ENCODE data around the gene ATP11A.

GRCh38 chr13:112923962-112924361 lies 234.1 kb downstream of the ATP11A start:
- TF ChIP-seq CTCF (IDR thresholded peaks at IDR 0.05 in 2 of 3, conservative IDR thresholded peaks at IDR 0.05 in 1 of 3; ENCODE audit: insufficient read depth in 2 of 3, low read depth in 1 of 3, low read length in 3 of 3) (no peak), FOXK2 (conservative IDR thresholded peaks at IDR 0.05 in 1 of 2, IDR thresholded peaks at IDR 0.05 in 1 of 2; ENCODE audit: low read depth in 2 of 2) (no peak), ZBTB33 (CRISPR knock-in tag; IDR thresholded peaks at IDR 0.05) (no peak), EP300 (IDR thresholded peaks at IDR 0.05; ENCODE audit: low read length) (no peak), DPF2 (IDR thresholded peaks at IDR 0.05) (no peak), FOXJ3 (CRISPR knock-in tag; IDR thresholded peaks at IDR 0.05) (no peak), RFX5 (IDR thresholded peaks at IDR 0.05; ENCODE audit: low read depth, low read length) (no peak), JUND (IDR thresholded peaks at IDR 0.05; ENCODE audit: borderline replicate concordance, low read depth, low read length) (no peak), JUND (tag; IDR thresholded peaks at IDR 0.05; ENCODE audit: borderline replicate concordance, low read depth, low read length) (no peak)
